ENCODE measurements around the gene PAX5.

The PAX5 gene

GRCh38 chr9:36924757-36925432 is 109.2 kb downstream of the PAX5 start:
- DNase-seq = no peak

- DNase-seq = no peak
These were observed 110.0 kb downstream of the PAX5 start for GRCh38 chr9:36924071-36924470.

DNA sequence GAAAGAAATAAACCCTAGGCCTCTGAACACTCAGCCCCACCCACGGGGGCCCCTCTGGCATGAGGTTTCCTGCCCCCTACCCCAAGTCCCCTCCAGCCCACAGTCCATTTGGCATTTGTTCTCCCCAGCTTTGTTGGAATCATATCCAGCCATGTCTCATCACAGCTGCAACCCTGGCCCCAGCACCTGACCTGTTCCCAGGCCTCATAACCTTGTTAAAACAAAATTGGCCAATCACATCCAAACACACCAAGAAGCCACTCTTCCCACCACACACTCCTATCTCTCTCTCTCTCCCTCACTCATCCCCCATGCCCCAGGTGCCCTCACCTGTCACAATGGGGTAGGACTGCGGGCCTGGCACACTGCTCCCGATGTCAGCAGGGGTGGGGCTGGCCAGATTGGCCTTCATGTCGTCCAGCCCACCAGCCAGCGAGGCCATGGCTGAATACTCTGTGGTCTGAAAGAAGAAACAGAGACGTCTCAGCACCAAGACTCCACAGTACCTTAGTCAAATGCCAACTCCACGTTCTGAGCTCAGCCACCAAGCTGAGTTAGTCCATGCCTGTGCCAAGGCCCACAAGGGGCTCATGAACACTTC is 110.9 kb downstream of the PAX5 start:
- no peak for DNase-seq

- no peak for DNase-seq
These were observed 111.5 kb downstream of the PAX5 start for GRCh38 chr9:36922548-36922947.

DNA sequence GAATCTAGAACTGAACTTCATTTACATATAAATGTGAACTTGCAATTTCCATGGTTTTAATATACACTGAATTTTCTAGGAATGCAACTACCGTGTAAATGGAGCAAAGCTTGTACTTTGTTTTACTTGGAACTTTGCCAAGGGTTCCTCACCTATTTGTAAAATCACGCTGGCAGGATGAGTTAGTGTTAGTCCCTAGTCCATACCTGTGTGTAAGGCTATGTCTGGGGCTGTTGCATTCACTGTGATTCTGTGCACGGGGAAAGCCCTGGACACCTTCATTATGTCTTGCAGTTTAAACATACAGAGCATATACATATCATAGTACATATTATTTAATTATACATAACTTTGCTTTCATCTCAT is 119.9 kb downstream of the PAX5 start:
- no peak for DNase-seq

GRCh38 chr9:36913393-36914211 is 120.5 kb downstream of the PAX5 start:
- no peak for DNase-seq

DNA sequence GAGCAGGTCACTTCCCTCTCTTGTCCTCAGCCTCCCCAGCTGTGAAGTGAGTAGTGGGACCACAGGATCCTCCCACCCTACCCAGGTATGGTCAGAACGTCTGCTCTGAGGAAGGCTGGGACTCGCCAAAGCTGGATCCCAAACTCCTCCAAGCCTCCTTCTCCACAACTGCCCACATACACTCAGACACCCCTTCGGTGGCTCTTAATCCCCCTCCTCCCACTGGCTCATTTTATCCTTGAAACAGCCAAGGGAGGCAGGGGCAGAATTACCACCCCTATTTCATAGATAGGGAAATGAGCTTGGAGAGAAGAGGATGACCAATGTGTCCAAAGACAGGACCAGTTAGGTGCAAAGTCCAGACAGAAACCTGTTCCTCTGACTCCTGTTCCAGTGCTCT is 121.4 kb downstream of the PAX5 start:
- no peak for DNase-seq

GRCh38 chr9:36911601-36912412 is 122.3 kb downstream of the PAX5 start:
- DNase-seq = no peak

GRCh38 chr9:36911037-36911436 is 123.0 kb downstream of the PAX5 start:
- no peak for DNase-seq

DNA sequence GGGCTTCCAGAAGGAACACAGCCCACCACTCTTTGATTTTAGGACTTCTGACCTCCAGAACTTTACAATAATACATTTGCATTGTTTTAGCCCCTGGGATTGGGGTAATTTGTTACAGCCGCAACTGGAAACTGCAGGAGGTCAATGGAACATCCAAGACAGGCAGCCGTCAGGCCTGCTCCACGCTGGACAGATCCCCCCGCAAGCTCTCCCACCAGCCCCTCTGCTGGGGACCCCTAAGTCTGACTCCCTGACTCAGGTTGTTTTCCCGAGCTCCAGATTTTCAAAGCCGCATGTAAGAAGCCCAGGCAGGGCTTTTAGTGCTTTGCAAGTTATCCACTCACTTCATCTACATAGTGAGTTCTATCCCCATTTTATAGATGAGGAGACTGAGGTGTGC is 127.6 kb downstream of the PAX5 start:
- DNase-seq = no peak

- DNase-seq = no peak
These were observed 128.7 kb downstream of the PAX5 start for GRCh38 chr9:36905101-36906066.

DNA sequence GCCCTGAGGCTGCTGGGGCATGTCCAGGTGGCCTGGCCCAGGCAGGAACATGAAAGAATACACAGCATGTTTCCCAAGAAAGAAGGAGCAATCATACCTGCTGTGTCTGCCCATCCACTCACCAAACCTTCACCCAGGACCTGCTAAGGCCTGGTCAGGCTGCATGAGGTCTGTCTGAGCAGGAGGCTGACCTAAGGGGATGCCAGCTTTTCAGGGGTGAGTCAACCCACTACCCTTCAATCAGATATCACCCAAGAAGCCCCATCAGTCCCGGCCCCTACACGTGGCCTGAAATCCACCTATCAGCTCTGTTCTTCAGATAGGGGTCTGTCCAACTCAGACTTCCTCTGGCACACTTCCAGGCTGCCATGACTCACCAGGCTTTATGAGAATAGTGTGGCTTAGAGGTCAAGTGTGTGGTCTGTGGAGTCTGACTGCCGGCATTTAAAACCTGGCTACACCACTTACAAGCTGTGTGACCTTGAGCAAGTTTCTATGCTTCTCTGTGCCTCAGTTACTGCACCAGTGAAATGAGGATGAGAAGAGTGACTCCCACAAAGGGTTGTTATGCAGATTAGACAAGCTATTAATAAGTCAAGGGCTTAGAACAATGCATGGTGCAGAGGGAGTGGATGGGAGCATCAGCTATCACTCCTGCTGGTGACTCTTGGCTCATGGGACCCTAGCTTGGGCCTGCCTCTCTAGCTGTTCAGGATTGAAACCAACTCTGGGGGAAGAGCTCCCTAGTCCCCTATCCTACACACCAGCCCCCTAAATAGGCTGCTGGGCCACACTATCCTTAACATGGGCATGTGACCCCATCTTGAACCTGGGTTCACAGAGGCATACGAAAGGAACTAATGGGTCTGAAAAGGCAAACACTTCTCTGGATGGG is 130.3 kb downstream of the PAX5 start:
- DNase-seq = no peak

DNA sequence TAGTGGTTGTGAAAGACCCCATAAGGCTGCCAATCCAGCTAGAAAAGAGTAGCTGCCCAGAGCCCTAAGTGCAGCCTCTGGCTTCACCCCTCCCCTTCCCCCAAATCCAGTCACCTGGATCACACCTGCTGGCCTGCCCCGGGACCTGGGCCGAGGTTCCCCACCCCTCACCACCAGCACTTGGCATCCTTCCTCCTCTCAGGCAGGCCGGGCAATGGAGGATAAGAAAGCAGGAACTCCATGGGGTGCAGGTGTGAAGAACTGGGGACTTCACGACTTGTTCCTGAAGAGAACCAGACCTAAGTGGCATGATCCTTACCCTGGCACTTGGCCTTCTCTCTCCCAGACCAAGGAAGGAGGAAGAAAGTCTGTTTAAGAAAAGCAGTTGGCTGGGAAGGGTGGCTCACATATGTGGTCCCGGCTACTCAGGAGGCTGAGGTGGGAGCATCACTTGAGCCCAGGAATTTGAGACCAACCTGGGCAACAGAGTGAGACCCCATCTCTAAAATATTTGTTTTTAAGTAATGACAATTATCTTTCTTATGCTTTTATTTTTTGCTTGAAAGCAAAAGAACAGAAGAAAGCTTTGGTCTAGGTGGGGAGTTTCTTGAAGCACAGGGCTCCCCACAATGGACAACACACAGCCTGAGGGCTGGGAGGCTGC is 131.1 kb downstream of the PAX5 start:
- DNase-seq = no peak

GRCh38 chr9:36902080-36902716 is 131.9 kb downstream of the PAX5 start:
- DNase-seq = no peak

DNA sequence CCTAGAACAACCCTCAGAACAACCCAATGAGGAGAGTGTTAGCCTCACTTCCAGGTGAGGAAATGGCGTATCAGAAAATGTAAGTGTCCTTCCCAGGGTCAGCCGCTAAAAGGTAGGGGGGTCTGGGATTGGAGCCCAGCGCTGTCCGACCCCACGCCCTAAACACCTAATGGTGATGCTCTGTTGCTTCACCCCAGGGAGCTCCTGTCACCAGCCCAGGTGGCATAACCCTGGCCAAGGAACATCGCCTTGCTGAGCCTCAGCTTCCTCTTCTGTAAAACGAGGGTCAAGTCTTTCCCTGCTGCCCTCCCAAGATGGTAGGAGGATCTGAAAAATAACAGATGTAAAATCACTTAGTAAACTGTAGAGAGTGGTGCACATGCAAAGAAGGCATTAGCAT is 132.5 kb downstream of the PAX5 start:
- DNase-seq = no peak

- no peak for DNase-seq
These were observed 133.2 kb downstream of the PAX5 start for GRCh38 chr9:36900856-36901220.

- no peak for DNase-seq
These were observed 133.8 kb downstream of the PAX5 start for GRCh38 chr9:36900136-36900855.

GRCh38 chr9:36899406-36899805 is 134.7 kb downstream of the PAX5 start:
- no peak for DNase-seq

DNA sequence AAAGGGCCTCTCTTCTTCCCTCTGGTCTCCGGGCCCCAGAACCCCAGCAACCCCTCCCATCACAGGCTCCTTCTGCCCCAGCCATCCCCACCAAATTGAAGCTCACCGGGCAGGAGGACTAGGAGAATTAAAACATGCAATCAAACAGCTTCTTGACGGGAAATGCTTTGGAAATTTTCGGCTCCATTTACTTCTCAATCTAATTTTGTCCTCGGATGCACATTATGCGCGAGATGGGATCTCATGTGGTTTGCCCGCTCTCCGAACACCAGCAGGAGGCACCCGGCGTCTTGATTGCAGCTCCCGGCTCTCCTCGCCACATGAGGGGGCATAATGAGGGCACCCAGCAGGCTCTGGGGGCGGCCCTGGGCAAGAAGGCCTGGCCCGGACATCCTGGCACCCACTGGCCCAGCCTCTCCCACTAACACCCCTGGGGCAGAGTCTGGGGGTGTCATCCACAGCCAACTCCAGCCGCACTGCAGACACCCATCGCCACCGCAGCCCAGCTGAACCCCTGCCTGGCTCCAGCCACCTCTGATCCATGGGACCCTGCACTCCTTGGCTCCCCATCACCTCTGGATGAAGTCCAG is 135.5 kb downstream of the PAX5 start:
- no peak for DNase-seq
